Measurements from ENCODE around the gene ITGAE. TPM values are rescaled to one million over a fixed set of nuclear protein-coding genes. Genes with fewer than 3 reads are reported as not detected.

Gene ITGAE
- total and polyA plus RNA-seq, 2 experiments from 2014 or later = 11.7 to 44.9 TPM

GRCh38 chr17:3810019-3810418 lies 9.0 kb upstream of the ITGAE start (continued):
- TF ChIP-seq ETS1 (IDR thresholded peaks at IDR 0.05) (no peak), CTCF (conservative IDR thresholded peaks at IDR 0.05; ENCODE audit: low read depth in 2 of 2) (no peak)

GRCh38 chr17:3809135-3809534 lies 8.1 kb upstream of the ITGAE start:
- Histone ChIP-seq H3K4me3 (no peak overlapping the region), H3K36me3 (ENCODE audit: insufficient read depth) (peaks cover 31% of the 10 kb centered on the region), H3K4me2 (no peak overlapping the region), H3K79me2 (replicated peaks; ENCODE audit: insufficient read depth) (no peaks in the 10 kb centered on the region), H4K20me1 (replicated peaks; ENCODE audit: insufficient read depth) (peaks cover 15% of the 10 kb centered on the region), H3K27me3 (ENCODE audit: insufficient read depth) (no peaks in the 10 kb centered on the region), H3F3A (replicated peaks; ENCODE audit: low read depth) (no peaks in the 10 kb centered on the region), H2AFZ (no peak overlapping the region), H3K9me2 (ENCODE audit: insufficient read depth) (no peaks in the 10 kb centered on the region), H3K4me1 (ENCODE audit: insufficient read depth) (no peaks in the 10 kb centered on the region), H3K27ac (ENCODE audit: low read depth) (peak overlapping the region; percentile 59)
- H3K27ac Mint-ChIP-seq = no peak overlapping the region
- H3K36me3 Mint-ChIP-seq (ENCODE audit: low read depth) = peaks cover 61% of the 10 kb centered on the region
- DNase-seq (ENCODE audit: low spot score) = no peak
- no peak overlapping the region for H3K4me3 Mint-ChIP-seq
- no peaks in the 10 kb centered on the region for H3K9me3 Mint-ChIP-seq
- peaks cover 9% of the 10 kb centered on the region for H3K27me3 Mint-ChIP-seq (ENCODE audit: insufficient read depth, low read depth, poor library complexity)
- ATAC-seq = no peak
- H3K4me1 Mint-ChIP-seq = no peaks in the 10 kb centered on the region
- TF ChIP-seq EZH2 (IDR thresholded peaks at IDR 0.05; ENCODE audit: low read depth, unreplicated experiment) = no peak
- no peak for TF ChIP-seq ZNF114 (CRISPR knock-in tag; IDR thresholded peaks at IDR 0.05)
- TF ChIP-seq NANOG (IDR thresholded peaks at IDR 0.05; ENCODE audit: borderline replicate concordance) = no peak
- TF ChIP-seq, protein P1, sequence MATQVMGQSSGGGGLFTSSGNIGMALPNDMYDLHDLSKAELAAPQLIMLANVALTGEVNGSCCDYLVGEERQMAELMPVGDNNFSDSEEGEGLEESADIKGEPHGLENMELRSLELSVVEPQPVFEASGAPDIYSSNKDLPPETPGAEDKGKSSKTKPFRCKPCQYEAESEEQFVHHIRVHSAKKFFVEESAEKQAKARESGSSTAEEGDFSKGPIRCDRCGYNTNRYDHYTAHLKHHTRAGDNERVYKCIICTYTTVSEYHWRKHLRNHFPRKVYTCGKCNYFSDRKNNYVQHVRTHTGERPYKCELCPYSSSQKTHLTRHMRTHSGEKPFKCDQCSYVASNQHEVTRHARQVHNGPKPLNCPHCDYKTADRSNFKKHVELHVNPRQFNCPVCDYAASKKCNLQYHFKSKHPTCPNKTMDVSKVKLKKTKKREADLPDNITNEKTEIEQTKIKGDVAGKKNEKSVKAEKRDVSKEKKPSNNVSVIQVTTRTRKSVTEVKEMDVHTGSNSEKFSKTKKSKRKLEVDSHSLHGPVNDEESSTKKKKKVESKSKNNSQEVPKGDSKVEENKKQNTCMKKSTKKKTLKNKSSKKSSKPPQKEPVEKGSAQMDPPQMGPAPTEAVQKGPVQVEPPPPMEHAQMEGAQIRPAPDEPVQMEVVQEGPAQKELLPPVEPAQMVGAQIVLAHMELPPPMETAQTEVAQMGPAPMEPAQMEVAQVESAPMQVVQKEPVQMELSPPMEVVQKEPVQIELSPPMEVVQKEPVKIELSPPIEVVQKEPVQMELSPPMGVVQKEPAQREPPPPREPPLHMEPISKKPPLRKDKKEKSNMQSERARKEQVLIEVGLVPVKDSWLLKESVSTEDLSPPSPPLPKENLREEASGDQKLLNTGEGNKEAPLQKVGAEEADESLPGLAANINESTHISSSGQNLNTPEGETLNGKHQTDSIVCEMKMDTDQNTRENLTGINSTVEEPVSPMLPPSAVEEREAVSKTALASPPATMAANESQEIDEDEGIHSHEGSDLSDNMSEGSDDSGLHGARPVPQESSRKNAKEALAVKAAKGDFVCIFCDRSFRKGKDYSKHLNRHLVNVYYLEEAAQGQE (IDR thresholded peaks at IDR 0.05; ENCODE audit: unreplicated experiment) = no peak
- no peak for TF ChIP-seq STAT1 (IDR thresholded peaks at IDR 0.05; ENCODE audit: unreplicated experiment)
- no peak for TF ChIP-seq EZH2phosphoT487 (IDR thresholded peaks at IDR 0.05; ENCODE audit: unreplicated experiment)
- no peak for TF ChIP-seq ZNF331 (CRISPR knock-in tag; IDR thresholded peaks at IDR 0.05; ENCODE audit: low read depth)
- no peak for TF ChIP-seq ETS1 (IDR thresholded peaks at IDR 0.05)
- TF ChIP-seq POLR2AphosphoS5 (IDR thresholded peaks at IDR 0.05; ENCODE audit: low read depth) = no peak
- TF ChIP-seq JUNB (IDR thresholded peaks at IDR 0.05; ENCODE audit: unreplicated experiment) = no peak
- no peak for TF ChIP-seq ZNF462 (CRISPR knock-in tag; IDR thresholded peaks at IDR 0.05)

Data from GM23338 (cell line).